ENCODE results near the gene SLC25A42. TPM values are rescaled to one million over a fixed set of nuclear protein-coding genes. Genes with fewer than 3 reads are reported as not detected.

SLC25A42 gene
- total RNA-seq, 1 donor from 2014 or later: 12.7 TPM

GRCh38 chr19:19051478-19052213 lies 12.1 kb upstream of the SLC25A42 start:
- DNase-seq (no peak), ATAC-seq (no peak)
- no peaks in the 10 kb centered on the region for H3K9me3 ChIP-seq
- no peak for TF ChIP-seq CTCF (IDR thresholded peaks at IDR 0.05)
- H3K4me3 ChIP-seq: no peak overlapping the region
- no peak overlapping the region for H3K27ac ChIP-seq
- peaks cover 38% of the 10 kb centered on the region for H3K36me3 ChIP-seq
- H3K27me3 ChIP-seq: no peaks in the 10 kb centered on the region
- intact Hi-C loops (cut with DNase I): no loop called here
- no peaks in the 10 kb centered on the region for H3K4me1 ChIP-seq

GRCh38 chr19:19052921-19053320 lies 10.9 kb upstream of the SLC25A42 start:
- ATAC-seq: no peak
- H3K4me1 ChIP-seq: no peaks in the 10 kb centered on the region

GRCh38 chr19:19053508-19054314 lies 10.1 kb upstream of the SLC25A42 start:
- Histone ChIP-seq H3K36me3 (peaks cover 38% of the 10 kb centered on the region), H3K27ac (no peak overlapping the region), H3K4me1 (no peaks in the 10 kb centered on the region), H3K4me3 (no peak overlapping the region), H3K27me3 (no peaks in the 10 kb centered on the region), H3K9me3 (no peaks in the 10 kb centered on the region)
- TF ChIP-seq CTCF (IDR thresholded peaks at IDR 0.05): peak; percentile 76
- peak; percentile 86 for DNase-seq
- ATAC-seq: peak; percentile 82
- intact Hi-C loops (cut with DNase I): no loop called here

More at GRCh38 chr19:19052921-19053320, 10.9 kb upstream of the SLC25A42 start:
- no peak for DNase-seq
- Histone ChIP-seq H3K27ac (no peak overlapping the region), H3K27me3 (no peaks in the 10 kb centered on the region), H3K9me3 (no peaks in the 10 kb centered on the region), H3K36me3 (peaks cover 38% of the 10 kb centered on the region), H3K4me3 (no peak overlapping the region)
- intact Hi-C loops (cut with DNase I): no loop called here
- TF ChIP-seq CTCF (IDR thresholded peaks at IDR 0.05): no peak

GRCh38 chr19:19054315-19054938 lies 9.4 kb upstream of the SLC25A42 start:
- intact Hi-C loops (cut with DNase I): no loop called here
- ATAC-seq (no peak), DNase-seq (no peak)
- no peak for TF ChIP-seq CTCF (IDR thresholded peaks at IDR 0.05)
- H3K27me3 ChIP-seq: no peaks in the 10 kb centered on the region
- H3K4me1 ChIP-seq: no peaks in the 10 kb centered on the region
- H3K36me3 ChIP-seq: peaks cover 38% of the 10 kb centered on the region
- no peak overlapping the region for H3K27ac ChIP-seq
- H3K9me3 ChIP-seq: no peaks in the 10 kb centered on the region
- no peak overlapping the region for H3K4me3 ChIP-seq

- DNase-seq (no peak), ATAC-seq (no peak)
- TF ChIP-seq CTCF (IDR thresholded peaks at IDR 0.05): no peak
- Histone ChIP-seq H3K4me1 (no peaks in the 10 kb centered on the region), H3K27ac (no peak overlapping the region), H3K36me3 (peaks cover 38% of the 10 kb centered on the region), H3K9me3 (no peaks in the 10 kb centered on the region), H3K27me3 (no peaks in the 10 kb centered on the region), H3K4me3 (no peak overlapping the region)
- intact Hi-C loops (cut with DNase I): no loop called here
Observed at GRCh38 chr19:19054939-19055440, 8.8 kb upstream of the SLC25A42 start.
